Epidermal melanocyte (primary cell): ENCODE results near the gene NAA25.
"Not testable (repeated sequence)": the region's sequence is repeated elsewhere in the genome, so short reads cannot be mapped to it uniquely, and the experiment has no call there.

Source experiments
- DNase-seq: peaks from one replicate; pipeline ENCODE4 v3.0.0; 2011; ENCODE audit warnings: low spot score; ENCODE audit not compliant: insufficient read length

The NAA25 gene

GRCh38 chr12:112010415-112011344 lies 97.9 kb downstream of the NAA25 start:
- no peak for DNase-seq

DNA sequence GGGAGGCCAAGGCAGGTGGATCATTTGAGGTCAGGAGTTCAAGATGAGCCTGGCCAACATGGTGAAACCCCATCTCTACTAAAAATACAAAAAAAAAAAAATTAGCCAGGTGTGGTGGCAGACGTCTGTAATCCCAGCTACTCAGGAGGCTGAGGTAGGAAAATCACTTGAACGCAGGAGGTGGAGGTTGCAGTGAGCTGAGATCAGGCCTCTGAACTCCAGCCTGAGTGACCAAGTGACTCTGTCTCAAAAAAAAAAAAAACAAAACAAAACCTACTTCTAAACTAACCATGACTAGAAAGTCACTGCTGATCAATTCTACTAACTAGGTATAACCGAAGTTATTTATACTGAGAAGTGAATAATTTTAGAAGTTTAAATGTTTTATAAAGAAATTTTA lies 99.0 kb downstream of the NAA25 start:
- DNase-seq: not testable (repeated sequence)

DNA sequence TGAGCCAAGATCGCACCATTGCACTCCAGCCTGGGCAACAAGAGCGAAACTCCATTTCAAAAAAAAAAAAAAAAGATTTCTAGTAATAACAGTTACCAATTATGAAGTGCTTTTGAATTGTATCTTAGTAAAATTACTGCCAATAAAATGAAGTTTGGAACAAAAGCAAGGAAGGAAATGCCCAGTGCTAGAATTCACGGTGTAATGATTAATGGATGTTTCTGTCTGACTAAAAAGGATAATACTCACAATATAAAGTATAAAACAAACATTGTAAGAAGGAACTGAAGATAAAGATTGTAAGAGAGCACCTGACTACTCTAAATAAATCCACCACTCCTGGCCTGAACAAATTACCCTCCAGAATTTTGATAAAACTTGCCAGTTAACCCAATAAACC lies 99.7 kb downstream of the NAA25 start:
- no peak for DNase-seq

DNA sequence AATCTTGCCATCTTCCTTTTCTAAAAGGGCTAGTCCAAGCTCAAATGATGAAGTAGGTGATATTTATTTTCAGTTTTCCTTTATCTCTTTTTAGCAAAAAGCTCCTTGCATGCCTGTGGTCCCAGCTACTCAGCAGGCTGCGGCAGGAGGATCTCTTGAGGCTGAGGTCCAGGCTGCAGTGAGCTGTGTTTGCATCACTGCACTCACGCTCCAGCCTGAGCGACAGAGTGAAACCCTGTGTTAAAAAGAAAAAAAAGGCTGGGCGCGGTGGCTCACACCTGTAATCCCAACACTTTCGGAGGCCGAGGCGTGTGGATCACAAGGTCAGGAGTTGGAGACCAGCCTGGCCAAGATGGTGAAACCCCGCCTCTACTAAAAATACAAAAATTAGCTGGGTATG lies 100.6 kb downstream of the NAA25 start:
- no peak for DNase-seq

DNA sequence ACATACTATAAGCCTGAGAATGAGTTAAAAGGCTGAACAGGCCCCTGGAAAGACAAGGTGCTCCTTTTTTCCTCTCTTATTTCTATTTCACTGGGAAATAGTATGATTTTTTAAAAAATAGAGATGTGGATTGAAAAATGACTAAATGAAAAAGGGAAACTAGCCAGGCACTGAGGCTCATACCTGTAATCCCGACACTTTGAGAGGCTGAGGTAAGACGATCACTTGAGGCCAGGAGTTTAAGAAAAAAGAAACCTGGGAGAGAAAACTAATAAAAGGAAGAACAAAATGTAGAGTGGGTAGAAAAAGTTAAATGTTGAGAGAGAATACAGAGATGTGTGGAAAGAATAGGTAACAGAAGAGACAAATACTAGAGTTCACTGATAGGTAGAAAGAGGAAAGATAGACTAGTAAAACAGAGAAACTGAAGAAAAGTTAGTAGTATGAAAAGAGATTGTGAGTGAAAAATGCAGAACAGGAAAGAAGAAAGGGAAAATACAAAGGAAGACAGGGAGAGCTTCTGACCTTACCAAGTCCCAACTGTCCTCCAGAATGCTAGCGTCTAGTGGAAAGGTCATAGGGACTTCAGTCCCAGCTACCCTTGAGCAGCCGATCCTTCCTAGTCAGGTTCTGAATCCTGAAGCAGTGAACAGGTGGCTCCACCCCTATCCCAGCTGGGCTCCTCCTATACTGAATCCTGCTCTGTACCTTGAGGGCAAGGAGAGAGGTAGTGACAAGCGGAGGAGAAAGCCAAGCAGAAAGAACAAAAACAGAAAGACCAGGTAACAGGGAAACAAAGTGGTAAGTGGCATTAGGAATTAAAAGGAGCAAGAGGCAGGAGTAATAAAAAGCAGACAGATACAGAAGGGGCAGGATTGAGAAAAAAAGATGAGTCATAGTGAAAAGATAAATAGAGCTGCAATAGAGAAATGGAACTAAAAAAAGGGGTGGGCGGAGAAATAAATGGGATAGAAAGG lies 102.9 kb downstream of the NAA25 start:
- DNase-seq: no peak

DNA sequence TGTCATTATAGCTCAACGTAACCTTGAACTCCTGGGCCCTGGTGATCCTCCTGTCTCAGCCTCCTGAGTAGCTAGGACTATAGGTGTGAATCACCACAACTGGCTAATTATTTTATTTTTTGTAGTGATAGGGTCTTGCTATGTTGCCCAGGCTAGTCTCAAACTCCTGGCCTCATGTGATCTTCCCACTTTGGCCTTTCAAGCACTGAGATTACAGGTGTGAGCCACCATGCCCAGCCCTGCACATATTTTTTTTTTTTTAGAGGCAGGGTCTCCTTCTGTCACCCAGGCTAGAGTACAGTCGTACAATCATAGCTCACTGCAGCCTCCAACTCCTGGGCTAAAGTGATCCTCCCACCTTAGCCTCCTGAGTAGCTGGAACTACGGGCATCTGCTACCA lies 104.5 kb downstream of the NAA25 start:
- DNase-seq: no peak

DNA sequence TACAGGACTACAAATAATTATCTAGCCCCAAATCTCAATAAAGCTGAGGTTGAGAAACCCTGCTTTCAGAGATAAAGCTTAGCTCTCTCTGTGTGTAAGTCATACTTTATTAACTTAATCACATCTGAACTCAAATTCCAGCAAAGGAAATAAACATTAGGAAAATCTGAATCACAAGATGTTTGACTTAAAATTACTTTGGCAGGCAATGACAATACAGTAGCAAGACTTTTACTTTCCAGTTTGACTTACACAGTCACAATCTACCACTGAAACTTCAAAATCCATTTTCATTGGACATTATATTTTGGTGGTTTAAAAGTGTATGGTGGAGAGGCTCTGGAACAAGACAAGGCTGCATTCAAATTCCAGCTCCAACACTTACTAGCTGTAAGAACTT lies 107.0 kb downstream of the NAA25 start:
- no peak for DNase-seq

GRCh38 chr12:112000820-112001219 lies 107.8 kb downstream of the NAA25 start:
- no peak for DNase-seq

GRCh38 chr12:111999129-111999528 lies 109.5 kb downstream of the NAA25 start:
- not testable (repeated sequence) for DNase-seq

DNA sequence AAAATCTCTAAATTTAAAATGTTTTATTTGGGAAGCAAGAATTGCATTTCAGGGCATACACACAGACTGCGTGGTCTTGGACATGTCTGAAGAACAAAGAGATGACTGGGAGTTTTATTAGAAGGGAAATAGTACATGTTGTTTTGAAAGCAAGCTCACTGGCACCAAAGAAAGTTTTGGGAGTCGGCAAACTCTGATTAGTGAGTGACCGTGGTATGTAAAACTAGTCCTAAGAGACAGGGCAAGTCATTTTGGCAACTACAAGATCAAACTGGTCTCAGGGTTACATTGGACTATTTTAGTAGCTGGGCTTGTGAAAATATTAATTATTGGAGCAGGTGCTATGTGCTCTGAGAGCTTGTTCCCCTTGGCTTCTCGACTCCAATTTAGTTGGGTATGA lies 110.6 kb downstream of the NAA25 start:
- no peak for DNase-seq

DNA sequence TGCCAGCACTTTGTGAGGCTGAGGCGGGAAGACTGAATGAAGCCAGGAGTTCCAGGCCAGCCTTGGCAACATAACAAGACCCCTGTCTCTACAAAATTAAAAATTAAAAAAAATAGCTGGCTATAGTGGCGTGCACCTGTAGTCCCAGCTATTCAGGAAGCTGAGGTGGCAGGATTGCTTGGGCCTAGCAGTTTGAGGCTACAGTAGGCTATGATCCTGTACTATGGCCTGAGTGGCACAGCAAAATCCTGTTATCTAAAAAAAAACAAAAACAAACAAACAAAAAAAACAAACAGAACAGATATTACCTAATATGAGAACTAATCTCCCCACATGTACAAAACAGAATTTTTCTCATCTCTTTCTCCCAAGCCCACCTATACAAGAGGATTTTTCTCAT lies 111.3 kb downstream of the NAA25 start:
- no peak for DNase-seq

DNA sequence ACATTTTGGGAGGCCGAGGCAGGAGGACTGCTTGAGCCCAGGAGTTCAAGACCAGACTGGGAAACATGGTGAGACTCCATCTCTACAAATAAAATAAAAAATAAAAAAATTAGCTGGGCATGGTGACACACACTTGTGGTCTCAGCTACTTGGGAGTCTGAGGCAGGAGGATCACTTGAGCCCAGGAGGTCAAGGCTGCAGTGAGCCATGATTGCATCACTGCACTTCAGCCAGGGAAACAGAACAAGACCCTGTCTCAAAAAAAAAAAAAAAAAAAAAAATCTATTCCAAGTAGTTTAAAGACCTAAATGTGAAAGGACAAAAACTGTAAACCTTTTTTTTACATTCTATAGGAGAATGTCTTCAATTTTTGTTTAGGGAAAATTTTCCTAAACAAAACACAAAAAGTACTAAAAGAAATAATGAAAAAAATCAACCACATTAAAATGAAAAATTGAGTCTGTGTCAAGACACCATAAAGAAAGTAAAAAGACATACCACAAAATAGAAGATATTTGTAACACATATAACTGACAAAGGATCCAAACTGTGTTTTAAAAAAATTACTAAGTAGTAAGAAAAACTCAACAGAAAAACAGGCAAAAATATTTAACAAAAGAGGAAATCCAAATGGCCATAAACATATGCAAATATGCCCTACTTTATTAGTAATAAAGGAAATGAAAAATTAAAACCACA lies 112.7 kb downstream of the NAA25 start:
- no peak for DNase-seq

- not testable (repeated sequence) for DNase-seq
These were observed 114.1 kb downstream of the NAA25 start for GRCh38 chr12:111994211-111995111.

- no peak for DNase-seq
These were observed 115.1 kb downstream of the NAA25 start for GRCh38 chr12:111993292-111994150.

DNA sequence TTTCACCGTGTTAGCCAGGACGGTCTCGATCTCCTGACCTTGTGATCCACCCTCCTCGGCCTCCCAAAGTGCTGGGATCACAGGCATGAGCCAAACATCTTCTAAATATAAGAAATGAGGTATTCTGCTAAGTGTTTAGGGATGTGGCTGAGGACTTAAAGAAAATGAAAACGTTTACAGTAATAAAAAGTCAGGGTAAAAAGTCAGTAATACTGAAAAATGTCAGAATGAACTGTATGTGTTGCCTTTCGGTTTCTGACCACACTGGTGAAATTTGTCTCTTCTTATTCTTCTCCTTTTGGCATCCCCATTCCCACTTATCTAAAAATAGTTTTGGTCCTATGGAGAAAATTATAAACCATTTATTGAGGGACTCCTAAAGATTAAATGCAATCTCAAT lies 116.1 kb downstream of the NAA25 start:
- no peak for DNase-seq

DNA sequence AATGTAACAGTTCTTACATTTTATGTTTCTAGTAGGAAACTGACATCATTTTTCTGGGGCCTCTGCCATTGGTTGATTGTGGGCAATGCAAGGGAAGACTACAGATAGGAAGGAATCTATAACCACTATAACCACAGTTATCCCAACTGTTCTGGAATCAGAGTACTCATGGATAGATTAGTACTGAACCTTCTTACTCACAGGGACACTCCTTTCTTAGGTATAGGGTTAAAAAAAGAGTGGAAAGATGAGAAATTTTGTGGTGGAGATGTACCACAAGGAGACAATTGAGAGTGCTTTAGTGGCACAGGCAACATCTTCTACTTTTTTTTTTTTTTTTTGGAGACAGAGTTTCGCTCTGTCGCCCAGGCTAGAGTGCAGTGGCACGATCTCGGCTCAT lies 116.6 kb downstream of the NAA25 start:
- DNase-seq: no peak

- no peak for DNase-seq
These were observed 117.0 kb downstream of the NAA25 start for GRCh38 chr12:111991535-111991934.

DNA sequence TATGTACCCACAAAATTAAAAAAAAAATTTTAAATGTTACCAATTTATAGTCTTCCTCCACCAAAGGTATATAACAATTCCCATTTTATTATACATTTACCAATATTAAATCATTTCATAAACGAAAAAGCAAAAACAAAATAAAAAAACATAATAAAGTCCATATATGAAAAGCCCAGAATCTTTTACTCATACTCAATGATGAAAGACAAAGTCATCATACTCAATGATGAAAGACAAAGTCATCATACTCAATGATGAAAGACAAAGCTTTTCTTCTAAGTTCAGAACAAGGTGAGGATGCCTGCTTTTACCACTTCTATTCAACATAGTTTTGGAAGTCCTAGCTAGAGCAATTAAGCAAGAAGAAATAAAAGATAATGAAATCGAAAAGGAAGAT lies 123.8 kb downstream of the NAA25 start:
- DNase-seq: no peak

GRCh38 chr12:111981987-111982386 lies 126.6 kb downstream of the NAA25 start:
- DNase-seq: no peak

GRCh38 chr12:111980598-111980997 lies 128.0 kb downstream of the NAA25 start:
- no peak for DNase-seq
